Suppressor macrophage treated with lipopolysaccharide for 1 hour (primary cell): ENCODE measurements around the gene MAB21L4.
"Not testable (repeated sequence)": the region's sequence is repeated elsewhere in the genome, so short reads cannot be mapped to it uniquely, and the experiment has no call there.

Source experiments
- DNase-seq, 3 donors: peaks; one replicate each; pipeline ENCODE4 v3.0.0-alpha.2; 2020 to 2022

Gene MAB21L4

GRCh38 chr2:240857039-240858008 lies 38.6 kb downstream of the MAB21L4 start:
- no peak for DNase-seq

- DNase-seq = no peak
Measured at GRCh38 chr2:240856151-240856980, 39.6 kb downstream of the MAB21L4 start.

GRCh38 chr2:240855670-240856069 lies 40.3 kb downstream of the MAB21L4 start:
- no peak for DNase-seq

- no peak for DNase-seq
Measured at GRCh38 chr2:240852671-240853314, 43.2 kb downstream of the MAB21L4 start.

- DNase-seq = peak; percentile 81 to 89 (median 89)
Measured at GRCh38 chr2:240851078-240851991, 44.6 kb downstream of the MAB21L4 start.

GRCh38 chr2:240850756-240851077 lies 45.2 kb downstream of the MAB21L4 start:
- DNase-seq = no peak

GRCh38 chr2:240850026-240850425 lies 45.9 kb downstream of the MAB21L4 start:
- DNase-seq = no peak

- DNase-seq = no peak
Measured at GRCh38 chr2:240848900-240849680, 46.9 kb downstream of the MAB21L4 start.

GRCh38 chr2:240847817-240848216 lies 48.1 kb downstream of the MAB21L4 start:
- DNase-seq = no peak

GRCh38 chr2:240846873-240847595 lies 48.9 kb downstream of the MAB21L4 start:
- DNase-seq = no peak

- not testable (repeated sequence) for DNase-seq
Measured at GRCh38 chr2:240846309-240846708, 49.6 kb downstream of the MAB21L4 start.

GRCh38 chr2:240840435-240841060 lies 55.4 kb downstream of the MAB21L4 start:
- DNase-seq = peak; percentile 56 to 67 (median 59)

GRCh38 chr2:240839152-240840143 lies 56.5 kb downstream of the MAB21L4 start:
- DNase-seq = no peak

- DNase-seq = no peak
Measured at GRCh38 chr2:240837621-240838020, 58.3 kb downstream of the MAB21L4 start.

GRCh38 chr2:240836781-240837467 lies 59.0 kb downstream of the MAB21L4 start:
- no peak for DNase-seq
